Right atrium auricular region (tissue), 2 donors: ENCODE measurements around the gene RNF220. TPM values are rescaled to one million over a fixed set of nuclear protein-coding genes. Genes with fewer than 3 reads are reported as not detected.

ENCODE experiments used
- DNase-seq: peaks from one replicate; pipeline ENCODE4 v3.0.0-alpha.2; 2019; ENCODE audit warnings: low spot score
- H3K27ac ChIP-seq, 2 donors: fragments of 200-600 bp; sonication (generic); 1 replicate in 1 of 2; 2 replicates in 1 of 2; pipeline ENCODE4 v1.5.1; 2016 to 2019
- H3K27me3 ChIP-seq, 2 donors: fragments of 200-600 bp; sonication (generic); one replicate each; pipeline versions ENCODE4 v1.5.1 to v1.6.0; 2017 to 2019
- H3K36me3 ChIP-seq: fragments of 200-600 bp; sonication (generic); one replicate; pipeline ENCODE4 v1.5.1; 2016
- H3K4me1 ChIP-seq, 2 donors: fragments of 200-600 bp; sonication (generic); one replicate each; pipeline versions ENCODE4 v1.5.1 to v1.6.0; 2017 to 2019
- H3K4me3 ChIP-seq, 2 donors: fragments of 200-600 bp; sonication (generic); 1 replicate in 1 of 2; 2 replicates in 1 of 2; pipeline ENCODE4 v1.5.1; 2017 to 2019; ENCODE audit warnings: mild to moderate bottlenecking in 1 of 2, moderate library complexity in 1 of 2
- H3K9me3 ChIP-seq, 2 donors: fragments of 200-600 bp; sonication (generic); one replicate each; pipeline ENCODE4 v1.5.1; 2019
- total RNA-seq, 2 donors: library from RNA; depleted of rRNA; stranded (reverse); fragments of >200 nt; gene quantifications; one replicate each; pipeline ENCODE4 v1.1.0, GENCODE V29; 2016
- TF ChIP-seq, protein P1 (sequence below), 2 donors: fragments of 200-600 bp; sonication (generic); IDR thresholded peaks; one replicate each; pipeline ENCODE4 v1.5.1; 2019; ENCODE audit warnings: antibody characterized with exemption in 2 of 2

Gene RNF220
- total RNA-seq, 2 donors from 2014 or later, result 76.1 to 91.6 TPM

DNA sequence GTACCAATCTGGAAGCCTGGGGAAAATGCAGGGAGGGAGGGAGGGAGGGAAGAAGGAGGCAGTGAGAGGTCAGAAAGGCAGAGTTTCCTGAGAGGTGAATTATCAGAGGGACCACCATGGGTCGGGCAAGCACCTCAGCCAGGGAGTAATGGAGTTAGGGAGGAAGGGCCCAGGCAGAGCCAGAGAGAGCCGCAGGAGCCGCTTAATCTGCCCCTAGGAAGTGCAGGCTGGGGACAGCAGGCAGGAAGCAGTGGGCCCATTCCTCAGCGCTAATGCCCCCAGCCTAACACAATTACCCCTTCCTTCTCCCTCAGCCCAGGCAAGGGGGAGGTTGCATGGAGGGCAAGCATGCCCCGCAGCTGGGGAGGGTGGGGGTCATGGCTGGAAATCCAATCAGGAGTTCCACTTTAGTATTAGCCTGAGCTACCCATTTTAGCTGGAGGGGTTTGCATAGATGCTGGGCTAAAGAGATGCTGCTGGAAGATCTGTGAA is 160.2 kb downstream of the RNF220 start:
- Histone ChIP-seq H3K27me3 (no peaks in the 10 kb centered on the region), H3K4me1 (no peaks in the 10 kb centered on the region), H3K36me3 (no peaks in the 10 kb centered on the region), H3K4me3 (no peak overlapping the region), H3K9me3 (no peaks in the 10 kb centered on the region), H3K27ac (no peak overlapping the region)
- no peak for DNase-seq
- TF ChIP-seq, protein P1, sequence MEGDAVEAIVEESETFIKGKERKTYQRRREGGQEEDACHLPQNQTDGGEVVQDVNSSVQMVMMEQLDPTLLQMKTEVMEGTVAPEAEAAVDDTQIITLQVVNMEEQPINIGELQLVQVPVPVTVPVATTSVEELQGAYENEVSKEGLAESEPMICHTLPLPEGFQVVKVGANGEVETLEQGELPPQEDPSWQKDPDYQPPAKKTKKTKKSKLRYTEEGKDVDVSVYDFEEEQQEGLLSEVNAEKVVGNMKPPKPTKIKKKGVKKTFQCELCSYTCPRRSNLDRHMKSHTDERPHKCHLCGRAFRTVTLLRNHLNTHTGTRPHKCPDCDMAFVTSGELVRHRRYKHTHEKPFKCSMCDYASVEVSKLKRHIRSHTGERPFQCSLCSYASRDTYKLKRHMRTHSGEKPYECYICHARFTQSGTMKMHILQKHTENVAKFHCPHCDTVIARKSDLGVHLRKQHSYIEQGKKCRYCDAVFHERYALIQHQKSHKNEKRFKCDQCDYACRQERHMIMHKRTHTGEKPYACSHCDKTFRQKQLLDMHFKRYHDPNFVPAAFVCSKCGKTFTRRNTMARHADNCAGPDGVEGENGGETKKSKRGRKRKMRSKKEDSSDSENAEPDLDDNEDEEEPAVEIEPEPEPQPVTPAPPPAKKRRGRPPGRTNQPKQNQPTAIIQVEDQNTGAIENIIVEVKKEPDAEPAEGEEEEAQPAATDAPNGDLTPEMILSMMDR (IDR thresholded peaks at IDR 0.05), result no peak

DNA sequence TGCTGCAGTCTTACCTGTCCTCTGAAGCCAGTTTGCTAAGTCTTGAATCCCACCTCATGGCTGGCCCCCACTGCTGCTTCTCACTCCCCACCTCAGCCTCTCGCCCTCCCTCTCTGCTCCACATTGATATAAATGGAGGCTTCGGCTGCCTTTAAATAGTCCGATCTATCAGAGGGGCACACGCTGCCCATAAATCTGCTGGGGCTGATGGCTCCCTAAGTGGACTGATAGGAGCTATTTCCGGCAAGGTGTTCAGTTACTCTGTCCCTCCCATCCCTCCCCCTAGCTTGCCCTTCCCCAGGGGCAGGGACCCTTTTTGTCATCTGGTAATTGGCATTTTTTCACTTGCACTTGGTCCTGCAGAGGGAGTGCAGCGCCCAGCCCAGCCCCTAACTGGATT is 160.8 kb downstream of the RNF220 start:
- Histone ChIP-seq H3K36me3 (no peaks in the 10 kb centered on the region), H3K27ac (no peak overlapping the region), H3K4me3 (no peak overlapping the region), H3K27me3 (no peaks in the 10 kb centered on the region), H3K4me1 (no peaks in the 10 kb centered on the region), H3K9me3 (no peaks in the 10 kb centered on the region)
- TF ChIP-seq, protein P1 (IDR thresholded peaks at IDR 0.05), result no peak
- DNase-seq, result no peak

DNA sequence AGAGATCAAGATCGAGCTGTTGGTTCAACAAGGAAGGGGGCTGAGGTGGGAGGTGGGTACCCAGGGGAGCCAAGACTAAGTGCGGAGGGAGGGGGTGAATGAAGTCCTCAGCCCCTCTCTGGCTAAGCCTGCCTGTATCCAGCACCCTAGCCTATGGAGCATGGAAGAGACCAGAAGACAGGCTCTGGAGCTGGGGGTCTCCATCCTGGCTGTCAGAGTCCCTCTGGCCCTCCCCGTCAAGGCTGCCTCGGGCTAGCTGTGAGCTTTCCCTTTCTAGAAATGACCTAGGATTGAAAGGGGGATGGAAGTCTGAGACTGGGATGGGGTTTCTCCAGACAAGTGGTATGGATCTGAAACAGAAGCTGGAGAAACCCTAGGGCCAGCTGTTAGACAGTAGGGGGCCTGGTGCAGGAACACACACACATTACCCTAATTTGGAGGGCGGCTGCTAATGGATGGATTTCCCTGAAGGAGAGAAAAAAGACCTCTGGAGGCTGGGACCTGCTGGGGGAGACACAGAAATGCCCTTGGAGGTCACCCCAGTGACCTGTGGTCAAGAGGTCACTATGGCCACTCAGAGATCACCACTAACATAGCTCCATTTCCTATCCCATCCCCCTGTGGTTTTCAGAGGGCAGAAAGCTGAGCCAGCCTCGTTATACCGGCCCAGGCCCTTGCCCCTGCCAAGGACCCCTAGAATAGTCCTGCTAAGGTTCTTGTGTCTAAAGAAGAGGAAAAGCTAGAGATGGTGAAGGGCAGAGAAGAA is 161.4 kb downstream of the RNF220 start:
- Histone ChIP-seq H3K4me3 (no peak overlapping the region), H3K9me3 (no peaks in the 10 kb centered on the region), H3K4me1 (no peaks in the 10 kb centered on the region), H3K36me3 (no peaks in the 10 kb centered on the region), H3K27me3 (no peaks in the 10 kb centered on the region), H3K27ac (no peak overlapping the region)
- TF ChIP-seq, protein P1 (IDR thresholded peaks at IDR 0.05), result no peak
- no peak for DNase-seq

DNA sequence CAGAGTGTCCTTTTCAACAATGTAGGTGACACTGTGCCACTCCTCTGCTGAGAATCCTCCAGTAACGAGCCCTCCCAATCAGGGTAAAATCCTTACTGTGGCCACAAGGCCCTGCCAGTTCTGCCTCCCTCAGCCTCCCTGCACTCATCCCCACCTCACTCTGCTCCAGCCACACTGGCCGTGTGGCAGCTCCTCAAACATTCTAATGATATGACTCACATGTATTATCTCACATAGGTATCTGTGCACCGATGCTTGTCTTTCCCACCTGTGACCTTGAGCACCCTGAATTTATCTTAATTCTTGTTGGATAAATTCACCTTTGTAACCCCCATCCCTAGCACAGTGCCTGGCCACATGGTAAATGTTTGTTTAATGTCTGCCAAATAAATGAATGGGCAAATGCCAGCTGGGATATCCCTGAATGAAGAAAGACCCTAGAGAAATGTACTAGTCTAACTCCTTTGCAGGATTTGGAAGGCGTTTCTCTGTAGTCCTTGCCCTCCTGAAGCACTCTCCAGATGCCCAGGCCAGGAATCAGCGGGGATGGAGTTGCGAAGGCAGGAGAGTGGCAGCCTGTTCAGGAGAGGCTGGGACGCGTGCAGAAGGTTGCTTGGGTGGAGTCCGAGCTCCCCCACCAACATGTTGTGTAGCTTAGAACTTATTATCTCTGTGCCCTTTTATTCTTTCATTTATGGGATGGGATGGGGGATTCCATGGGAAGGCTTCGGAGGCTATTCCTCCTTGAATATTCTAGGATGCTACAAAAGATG is 163.3 kb downstream of the RNF220 start:
- Histone ChIP-seq H3K36me3 (no peaks in the 10 kb centered on the region), H3K9me3 (no peaks in the 10 kb centered on the region), H3K27me3 (no peaks in the 10 kb centered on the region), H3K4me3 (no peak overlapping the region), H3K4me1 (no peaks in the 10 kb centered on the region), H3K27ac (no peak overlapping the region)
- TF ChIP-seq, protein P1 (IDR thresholded peaks at IDR 0.05), result no peak
- no peak for DNase-seq

DNA sequence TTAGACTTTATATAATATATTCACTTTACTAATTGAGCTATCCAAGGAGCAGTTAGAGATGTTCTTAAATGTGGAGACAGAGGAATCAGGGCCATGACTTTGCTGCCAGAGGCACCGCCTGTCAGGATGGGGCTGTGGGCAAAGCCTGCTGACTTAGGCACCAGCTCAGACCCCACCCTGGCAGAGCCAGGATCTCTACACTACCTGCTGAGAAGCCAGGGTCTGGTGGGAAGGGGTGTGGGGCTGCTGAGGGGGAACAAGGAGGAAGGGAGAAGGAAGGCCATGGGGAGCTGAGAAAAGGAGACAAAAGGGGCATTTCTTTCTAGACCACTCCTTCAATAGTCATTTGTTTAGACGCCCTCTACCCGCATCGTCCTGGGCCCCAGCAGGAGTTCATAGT is 164.4 kb downstream of the RNF220 start:
- H3K36me3 ChIP-seq, result no peaks in the 10 kb centered on the region
- H3K9me3 ChIP-seq, result no peaks in the 10 kb centered on the region
- TF ChIP-seq, protein P1 (IDR thresholded peaks at IDR 0.05), result no peak
- H3K4me1 ChIP-seq, result no peaks in the 10 kb centered on the region
- H3K27me3 ChIP-seq, result no peaks in the 10 kb centered on the region
- DNase-seq, result no peak
- no peak overlapping the region for H3K27ac ChIP-seq
- no peak overlapping the region for H3K4me3 ChIP-seq
